ENCODE measurements around the gene BRD7. TPM values are rescaled to one million over a fixed set of nuclear protein-coding genes. Genes with fewer than 3 reads are reported as not detected.
A peak's percentile ranks its signal among the peaks of the same experiment; 100 is the strongest.
"Not testable (repeated sequence)": the region's sequence is repeated elsewhere in the genome, so short reads cannot be mapped to it uniquely, and the experiment has no call there.

Gene BRD7
- total RNA-seq, 2 donors from 2014 or later: 28.0 to 28.9 TPM

- H3K36me3 ChIP-seq: peaks cover 30% of the 10 kb centered on the region
- TF ChIP-seq CTCF (IDR thresholded peaks at IDR 0.05): no peak
- H3K27ac ChIP-seq: no peak overlapping the region
- H3K4me1 ChIP-seq: peaks cover 0 to 9% of the 10 kb centered on the region in 2 donors
- no peak for DNase-seq (ENCODE audit: low spot score)
- H3K9me3 ChIP-seq: no peaks in the 10 kb centered on the region
- no peaks in the 10 kb centered on the region for H3K27me3 ChIP-seq
- no peak overlapping the region for H3K4me3 ChIP-seq
Measured at GRCh38 chr16:50354082-50354481, 14.7 kb downstream of the BRD7 start.

GRCh38 chr16:50351952-50352351 lies 16.8 kb downstream of the BRD7 start:
- no peak for TF ChIP-seq CTCF (IDR thresholded peaks at IDR 0.05)
- peaks cover 32% of the 10 kb centered on the region for H3K36me3 ChIP-seq

GRCh38 chr16:50351116-50351515 lies 17.7 kb downstream of the BRD7 start:
- Histone ChIP-seq H3K27ac (no peak overlapping the region), H3K36me3 (peaks cover 32% of the 10 kb centered on the region), H3K9me3 (no peaks in the 10 kb centered on the region), H3K27me3 (no peaks in the 10 kb centered on the region), H3K4me1 (peaks cover 0 to 9% of the 10 kb centered on the region in 2 donors), H3K4me3 (no peak overlapping the region)
- no peak for TF ChIP-seq CTCF (IDR thresholded peaks at IDR 0.05)
- no peak for DNase-seq (ENCODE audit: low spot score)

More at GRCh38 chr16:50351952-50352351, 16.8 kb downstream of the BRD7 start:
- Histone ChIP-seq H3K9me3 (no peaks in the 10 kb centered on the region), H3K4me1 (peaks cover 0 to 9% of the 10 kb centered on the region in 2 donors), H3K27ac (no peak overlapping the region), H3K27me3 (no peaks in the 10 kb centered on the region), H3K4me3 (no peak overlapping the region)
- no peak for DNase-seq (ENCODE audit: low spot score)

- DNase-seq (ENCODE audit: low spot score); H3K9me3 ChIP-seq; H3K27me3 ChIP-seq; H3K4me1 ChIP-seq; H3K27ac ChIP-seq; H3K4me3 ChIP-seq: not testable (repeated sequence)
- peaks cover 28% of the 10 kb centered on the region for H3K36me3 ChIP-seq
Measured at GRCh38 chr16:50345210-50345609, 23.6 kb downstream of the BRD7 start.

GRCh38 chr16:50343566-50343965 lies 25.2 kb downstream of the BRD7 start:
- DNase-seq (ENCODE audit: low spot score); H3K4me3 ChIP-seq; H3K9me3 ChIP-seq; H3K27ac ChIP-seq; H3K27me3 ChIP-seq; H3K4me1 ChIP-seq: not testable (repeated sequence)
- H3K36me3 ChIP-seq: peaks cover 26% of the 10 kb centered on the region

GRCh38 chr16:50340578-50340977 lies 28.2 kb downstream of the BRD7 start:
- peaks cover 0 to 10% of the 10 kb centered on the region in 2 donors for H3K4me1 ChIP-seq

More at GRCh38 chr16:50340578-50340977, 28.2 kb downstream of the BRD7 start:
- no peaks in the 10 kb centered on the region for H3K27me3 ChIP-seq
- DNase-seq (ENCODE audit: low spot score): no peak
- H3K27ac ChIP-seq: peak overlapping the region in 1 of 2 donors; percentile 6
- H3K4me3 ChIP-seq: no peak overlapping the region
- TF ChIP-seq CTCF (IDR thresholded peaks at IDR 0.05): no peak
- peaks cover 28% of the 10 kb centered on the region for H3K36me3 ChIP-seq
- no peaks in the 10 kb centered on the region for H3K9me3 ChIP-seq

All from right atrium auricular region (tissue), 2 donors.